Uterus (tissue), 2 donors: ENCODE measurements around the gene MPIG6B.

Experiments
- POLR2A ChIP-seq, 2 donors: fragments of 450-650 bp; IDR thresholded peaks; one replicate each; pipeline ENCODE4 v1.6.1; 2016; ENCODE audit warnings: antibody characterized with exemption in 2 of 2, mild to moderate bottlenecking in 1 of 2, moderate library complexity in 1 of 2
- TF ChIP-seq, protein P1 (sequence below), 4 experiments: fragments of 200-600 bp in 2 of 4; fragments of 450-650 bp in 2 of 4; sonication (generic) in 2 of 4; IDR thresholded peaks; one replicate each; pipeline ENCODE4 v1.5.1; 2016 to 2019; ENCODE audit warnings: antibody characterized with exemption in 4 of 4, mild to moderate bottlenecking in 2 of 4, moderate library complexity in 1 of 4

- TF ChIP-seq, protein P1, sequence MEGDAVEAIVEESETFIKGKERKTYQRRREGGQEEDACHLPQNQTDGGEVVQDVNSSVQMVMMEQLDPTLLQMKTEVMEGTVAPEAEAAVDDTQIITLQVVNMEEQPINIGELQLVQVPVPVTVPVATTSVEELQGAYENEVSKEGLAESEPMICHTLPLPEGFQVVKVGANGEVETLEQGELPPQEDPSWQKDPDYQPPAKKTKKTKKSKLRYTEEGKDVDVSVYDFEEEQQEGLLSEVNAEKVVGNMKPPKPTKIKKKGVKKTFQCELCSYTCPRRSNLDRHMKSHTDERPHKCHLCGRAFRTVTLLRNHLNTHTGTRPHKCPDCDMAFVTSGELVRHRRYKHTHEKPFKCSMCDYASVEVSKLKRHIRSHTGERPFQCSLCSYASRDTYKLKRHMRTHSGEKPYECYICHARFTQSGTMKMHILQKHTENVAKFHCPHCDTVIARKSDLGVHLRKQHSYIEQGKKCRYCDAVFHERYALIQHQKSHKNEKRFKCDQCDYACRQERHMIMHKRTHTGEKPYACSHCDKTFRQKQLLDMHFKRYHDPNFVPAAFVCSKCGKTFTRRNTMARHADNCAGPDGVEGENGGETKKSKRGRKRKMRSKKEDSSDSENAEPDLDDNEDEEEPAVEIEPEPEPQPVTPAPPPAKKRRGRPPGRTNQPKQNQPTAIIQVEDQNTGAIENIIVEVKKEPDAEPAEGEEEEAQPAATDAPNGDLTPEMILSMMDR (IDR thresholded peaks at IDR 0.05), result no peak
- TF ChIP-seq POLR2A (IDR thresholded peaks at IDR 0.05), result no peak
Measured at GRCh38 chr6:31725502-31726350, 2.6 kb downstream of the MPIG6B start.
